Activated gamma-delta T cell treated with anti-CD3 and anti-CD28 coated beads, Interleukin-2, amount 50 U/mL, for 16 hours (primary cell): ENCODE measurements around the gene AGRP.
"Not testable (repeated sequence)": the region's sequence is repeated elsewhere in the genome, so short reads cannot be mapped to it uniquely, and the experiment has no call there.

Source experiments
- DNase-seq: peaks from one replicate; pipeline ENCODE4 v3.0.0-alpha.2; 2020; ENCODE audit warnings: low read depth

The AGRP gene

DNA sequence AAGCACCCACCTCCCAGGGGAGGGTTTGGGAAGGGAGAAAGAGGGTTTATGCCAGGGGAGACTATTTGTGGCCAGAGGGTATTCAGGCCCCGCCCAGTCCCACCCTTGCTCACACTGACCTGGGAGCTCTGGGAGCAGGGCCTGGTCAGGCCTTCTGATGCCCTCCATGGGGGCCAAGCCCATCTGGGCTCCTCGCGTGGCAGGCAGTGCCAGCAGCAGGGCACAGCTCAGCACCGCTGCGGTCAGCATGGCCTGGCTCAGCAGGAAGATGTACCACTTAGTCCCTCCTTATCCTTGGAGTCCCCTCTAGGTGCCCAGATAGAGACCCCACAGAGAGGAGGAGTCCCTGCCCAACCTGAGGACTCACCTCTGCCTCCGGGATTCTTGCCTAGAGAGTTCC is at the start of gene AGRP:
AGRP (minus strand) TSS at position 398 of the 400 bp plus-strand sequence; CDS start at position 249, 149 bp downstream.
- no peak for DNase-seq

DNA sequence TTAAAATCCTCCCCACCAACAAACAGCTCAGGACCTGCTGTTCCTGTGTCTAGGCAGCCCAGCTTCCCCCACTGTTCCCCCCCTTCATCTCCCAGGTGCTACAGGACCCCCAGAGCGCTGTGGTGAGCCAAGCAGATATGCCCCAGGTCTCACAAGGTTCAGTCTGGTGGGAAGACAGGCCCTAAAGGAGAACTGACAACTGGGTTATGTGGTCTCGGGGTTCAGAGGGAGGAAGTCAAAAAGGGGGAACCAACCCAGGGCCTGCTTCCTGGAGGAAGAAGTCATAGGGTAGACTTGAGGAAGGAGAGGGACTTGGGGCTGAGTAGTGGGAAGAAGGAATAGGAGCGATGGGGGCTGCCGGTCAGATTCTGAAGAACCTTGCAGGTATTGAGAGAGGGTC is 47.9 kb upstream of the AGRP start:
- DNase-seq, result no peak

- no peak for DNase-seq
Observed at GRCh38 chr16:67530013-67530939, 46.9 kb upstream of the AGRP start.

- DNase-seq, result no peak
Observed at GRCh38 chr16:67529582-67530012, 46.2 kb upstream of the AGRP start.

DNA sequence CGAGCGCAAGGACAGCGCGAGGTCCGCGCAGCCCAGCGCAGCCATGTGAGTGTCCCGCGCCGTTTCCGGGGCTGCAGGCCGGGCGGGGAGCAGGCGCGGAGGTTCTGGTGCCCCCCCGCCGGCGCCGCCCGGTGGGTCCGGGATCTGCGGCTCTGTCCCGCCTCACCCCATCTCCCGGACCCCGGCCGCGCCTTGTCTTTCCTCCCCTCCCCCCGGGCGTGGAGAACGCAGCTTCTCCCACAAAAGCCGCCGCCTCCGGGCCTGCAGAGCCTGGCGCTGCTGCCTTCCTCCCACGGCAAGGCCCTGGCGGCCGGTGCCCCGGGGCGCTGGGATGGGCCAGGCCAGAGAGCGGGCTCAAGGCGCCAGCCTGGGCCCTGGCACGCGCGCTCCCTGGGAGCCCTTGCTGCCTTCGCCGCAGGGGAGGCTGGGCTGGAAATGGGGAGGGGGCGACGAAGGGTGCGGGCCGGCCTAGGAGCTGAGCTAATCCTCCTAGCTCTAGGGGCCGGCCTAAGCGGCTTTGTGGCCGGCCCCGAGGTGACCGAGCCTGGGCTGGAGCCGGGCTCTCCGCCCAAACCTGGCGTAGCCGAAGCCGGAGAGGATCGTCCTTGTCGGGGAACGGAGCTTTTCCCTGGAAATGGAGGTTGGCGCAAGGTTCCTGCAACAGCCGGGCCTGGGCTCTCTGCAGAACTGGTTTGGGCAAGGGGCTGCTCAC is 45.7 kb upstream of the AGRP start:
- DNase-seq, result no peak

GRCh38 chr16:67528222-67528869 is 45.0 kb upstream of the AGRP start, which contains the start of gene RIPOR1:
Gene RIPOR1, plus strand, starts transcription at chr16:67528829. Its CDS starts 9,618 bp downstream, at chr16:67538447.
- no peak for DNase-seq

DNA sequence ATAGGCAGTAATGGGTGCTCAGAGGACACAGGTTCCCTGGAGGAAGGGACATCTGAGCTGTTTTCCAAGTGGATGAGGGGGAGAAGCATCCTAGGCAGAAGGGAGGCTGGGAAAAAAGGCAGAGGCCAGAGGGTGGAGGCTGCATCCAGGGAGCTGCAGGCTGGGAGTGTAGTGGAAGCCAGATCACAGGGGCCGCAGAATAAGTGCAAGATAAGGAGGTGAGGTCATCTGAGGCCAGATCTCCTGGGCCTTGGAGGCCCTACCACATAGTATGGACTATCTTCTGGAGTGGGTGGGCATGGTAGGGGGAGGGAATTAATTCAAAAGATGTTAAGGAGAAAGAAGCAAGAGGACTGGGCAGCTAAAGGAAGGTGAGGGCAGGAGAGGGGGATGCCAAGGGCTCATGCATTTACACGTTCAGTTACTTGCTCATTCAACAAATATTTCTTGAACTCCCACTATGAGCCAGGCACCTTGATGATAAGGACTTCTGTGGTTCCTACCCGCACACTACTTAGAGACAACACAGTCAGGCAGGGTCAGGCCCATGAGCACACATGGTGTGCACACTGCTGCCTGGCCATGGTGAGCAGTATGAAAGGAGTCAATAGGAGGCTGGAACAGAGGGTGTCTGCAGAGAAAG is 42.9 kb upstream of the AGRP start:
- DNase-seq, result no peak

DNA sequence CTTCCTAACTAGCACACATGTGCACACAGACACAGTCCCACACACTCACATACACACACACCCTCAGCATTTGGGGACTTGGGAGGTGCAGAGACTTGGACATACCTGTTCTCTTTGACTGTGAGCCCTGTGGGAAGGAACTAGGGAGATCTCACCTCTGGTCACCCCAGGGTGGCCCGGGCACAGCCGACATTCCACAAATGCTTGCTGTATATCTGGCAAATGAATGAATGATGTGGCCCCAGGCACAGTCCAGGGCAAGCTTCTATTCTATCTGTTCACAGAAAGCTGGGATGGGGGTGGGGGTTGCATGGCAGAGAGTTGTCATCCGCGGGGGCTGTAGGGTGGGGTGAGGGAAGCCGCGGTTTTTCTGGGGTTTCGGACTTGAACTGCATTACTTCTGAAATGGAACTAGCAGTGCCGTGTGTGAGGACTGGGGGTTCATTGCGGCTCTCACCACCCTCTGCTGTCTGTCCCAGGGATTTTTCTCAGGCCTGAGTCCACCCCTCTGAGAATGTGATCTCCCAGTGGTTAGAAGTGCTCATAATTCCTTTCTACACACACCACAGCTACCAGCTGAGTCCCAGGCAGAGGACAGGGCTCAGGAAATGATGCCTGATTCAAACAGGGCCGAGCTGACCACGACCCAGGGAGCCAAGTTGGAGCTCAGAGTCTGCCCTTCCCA is 42.0 kb upstream of the AGRP start:
- no peak for DNase-seq

GRCh38 chr16:67521095-67521804 is 37.9 kb upstream of the AGRP start:
- peak; percentile 96 for DNase-seq

DNA sequence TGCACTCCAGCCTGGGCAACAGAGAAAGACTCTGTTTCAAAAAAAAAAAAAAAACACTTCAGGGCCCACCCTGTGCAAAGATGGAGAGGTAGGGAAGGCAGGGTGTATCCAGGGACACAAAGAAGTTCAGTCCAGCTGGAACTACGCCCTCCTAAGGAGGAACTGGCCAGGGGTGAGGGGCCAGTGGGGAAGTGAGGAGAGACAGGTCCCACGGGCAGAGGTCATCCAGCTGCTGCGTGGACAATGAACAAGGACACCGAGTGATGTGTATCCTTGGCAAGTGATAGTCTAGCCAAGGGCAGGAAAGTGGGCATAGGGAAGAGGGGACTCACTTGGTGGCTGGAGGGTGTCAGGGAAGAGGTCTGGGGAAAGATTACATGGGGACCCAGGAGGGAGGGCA is 35.9 kb upstream of the AGRP start:
- no peak for DNase-seq

DNA sequence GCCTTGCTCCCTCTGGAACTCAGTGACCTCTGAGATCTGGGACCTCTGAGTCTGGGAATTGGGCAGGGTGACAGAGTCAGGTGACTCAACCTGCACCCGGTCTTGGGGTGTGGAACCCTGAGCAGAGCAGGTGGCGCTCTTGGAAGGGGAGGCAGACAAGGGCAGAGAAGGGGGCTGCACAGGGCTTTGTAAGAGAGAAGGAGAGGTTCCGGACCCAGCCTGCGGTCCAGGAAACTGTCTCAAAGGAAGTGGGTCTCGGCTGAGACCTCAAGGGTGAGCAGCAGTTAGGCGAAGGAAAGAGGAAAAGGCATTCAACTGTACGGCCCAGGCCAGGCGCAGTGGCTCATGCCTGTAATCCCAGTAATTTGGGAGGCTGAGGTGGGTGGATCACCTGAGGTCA is 35.3 kb upstream of the AGRP start:
- no peak for DNase-seq

GRCh38 chr16:67517661-67518423 is 34.5 kb upstream of the AGRP start:
- no peak for DNase-seq

- DNase-seq, result no peak
Observed at GRCh38 chr16:67517155-67517445, 33.8 kb upstream of the AGRP start.

GRCh38 chr16:67516296-67517154 is 33.2 kb upstream of the AGRP start:
- DNase-seq, result no peak

DNA sequence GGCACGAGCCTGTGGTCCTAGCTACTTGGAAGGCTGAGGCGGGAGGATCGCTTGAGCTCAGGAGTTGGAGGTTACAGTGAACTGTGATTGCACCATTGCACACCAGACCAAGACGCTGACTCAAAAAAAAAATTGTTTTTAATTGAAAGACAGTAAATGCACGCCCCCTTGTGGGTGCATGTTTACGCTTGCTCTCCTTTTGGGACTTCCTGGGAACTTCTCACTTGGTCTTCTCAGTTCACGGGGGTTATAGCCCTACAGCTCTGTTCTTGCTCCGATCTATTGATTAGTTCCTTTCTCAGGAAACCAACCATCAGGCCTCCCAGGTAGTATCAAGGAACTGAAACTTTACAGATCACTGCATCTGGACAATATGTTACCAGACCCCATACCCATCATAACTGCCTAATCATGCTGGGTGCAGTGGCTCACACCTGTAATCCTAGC is 31.1 kb upstream of the AGRP start:
- DNase-seq, result peak; percentile 72

- DNase-seq, result not testable (repeated sequence)
Observed at GRCh38 chr16:67513892-67514291, 30.5 kb upstream of the AGRP start.

DNA sequence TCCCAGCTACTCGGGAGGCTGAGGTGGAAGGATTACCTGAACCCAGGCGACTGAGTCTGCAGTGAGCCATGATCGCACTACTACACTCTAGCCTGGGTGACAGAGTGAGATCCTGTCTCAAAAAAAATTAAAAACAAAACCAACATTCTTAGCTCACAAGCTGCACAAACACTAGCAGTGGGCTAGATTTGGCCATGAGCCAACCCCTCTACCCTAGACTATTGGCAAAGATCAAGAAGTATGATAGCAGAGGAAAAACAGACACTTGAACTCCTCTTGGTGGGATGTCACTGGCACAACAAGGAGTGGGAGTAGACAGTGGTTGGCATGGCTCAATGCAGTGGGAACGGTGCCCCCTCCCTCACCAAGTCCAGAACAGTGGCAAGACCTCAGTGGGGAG is 25.7 kb upstream of the AGRP start:
- DNase-seq, result no peak

DNA sequence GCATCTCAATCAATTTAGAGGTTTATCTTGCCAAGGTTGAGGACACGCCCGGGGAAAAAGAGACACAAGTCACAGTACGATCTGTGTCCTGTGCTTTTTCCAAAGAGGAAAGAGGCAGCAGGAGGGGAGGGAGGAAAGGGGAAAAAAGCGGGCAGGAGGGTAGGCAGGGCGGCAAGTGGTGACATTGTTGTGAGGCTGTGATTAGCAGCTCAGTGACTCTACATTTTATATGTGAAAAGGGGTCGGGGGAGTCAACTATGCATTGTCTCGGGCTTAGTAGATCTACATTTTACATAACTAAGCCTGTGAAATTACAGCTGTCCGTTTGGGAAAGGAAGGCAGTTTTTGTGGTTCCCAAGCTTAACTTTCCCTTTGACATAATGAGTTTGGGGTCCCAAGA is 23.1 kb upstream of the AGRP start:
- DNase-seq, result no peak
